NT2/D1 (cell line): ENCODE results near the gene PDE4B.

Experiments
- YY1 ChIP-seq: IDR thresholded peaks from 2 replicates; pipeline ENCODE4 v1.6.1; 2011; ENCODE audit not compliant: insufficient read length, insufficient read depth
- ZNF274 ChIP-seq: IDR thresholded peaks from 2 replicates; pipeline ENCODE4 v1.6.1; 2011; ENCODE audit warnings: mild to moderate bottlenecking, low read depth, low read length

DNA sequence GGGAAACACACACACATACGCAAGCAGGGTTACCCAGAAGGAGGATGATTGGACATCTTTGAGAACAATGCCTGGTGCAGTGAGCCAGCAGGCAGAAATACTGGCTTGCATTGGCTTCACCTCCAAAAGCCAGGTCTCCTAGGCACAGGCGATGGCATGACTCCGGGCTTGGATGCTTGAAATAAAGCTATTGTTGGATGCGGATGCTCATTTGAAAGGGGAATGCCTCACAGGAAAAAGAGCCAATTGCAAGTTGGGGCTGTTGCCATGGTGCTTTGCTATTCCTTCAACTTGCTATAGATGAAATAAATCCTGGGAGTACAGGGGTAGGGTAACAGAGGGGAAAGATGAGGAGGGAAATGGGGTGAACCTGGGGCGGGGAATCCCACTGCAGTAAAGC is 560.6 kb downstream of the PDE4B start:
- TF ChIP-seq ZNF274 (no peak), YY1 (no peak)
